K562 (cell line): ENCODE measurements around the gene SPATS1. TPM values are rescaled to one million over a fixed set of nuclear protein-coding genes. Genes with fewer than 3 reads are reported as not detected.

Source experiments
- ATAC-seq: fragments of 200-7000 bp; cut with Tn5 transposase; 3 replicates; pipeline ENCODE4 v1.9.1; 2020; ENCODE audit warnings: moderate library complexity
- BruUV-seq: library from RNA; stranded (reverse); fragments of 400-500 nt; replicated peaks from 2 replicates; lab custom pipeline; 2021; lab: Mats Ljungman, UMichigan
- CTCF ChIA-PET: fragments of 300-600 bp; formaldehyde crosslinking; extraction: SDS; loops from one replicate; lab custom pipeline; 2021; ENCODE audit warnings: low intra/inter-chr PET ratio; lab: Yijun Ruan, JAX
- POLR2A ChIA-PET: fragments of 300-600, 350-650 bp; sonication (Branson Sonifier 250); formaldehyde crosslinking; extraction: SDS; loops from one replicate; lab custom pipeline; 2021; ENCODE audit warnings: antibody characterized with exemption, inconsistent platforms; lab: Yijun Ruan, JAX
- DNase-seq, 4 experiments: peaks; one replicate each; pipeline versions ENCODE4 v3.0.0 to v3.0.0-alpha.2; 2011 to 2018; ENCODE audit warnings: low spot score in 3 of 4, mixed read lengths in 3 of 4; ENCODE audit errors: extremely low read depth in 1 of 4
- FAIRE-seq: peaks from 2 replicates; lab custom pipeline; 2011; peaks lifted over from hg19 to GRCh38; lab: Jason Lieb, UNC
- H2AFZ ChIP-seq: 2 replicates; pipeline ENCODE4 v1.6.0; 2011; ENCODE audit warnings: low read depth, low read length, control low read depth, inconsistent platforms
- H3K27ac ChIP-seq: fragments of 200-600 bp; 3 replicates; pipeline ENCODE4 v1.8.0; 2011; ENCODE audit warnings: low read depth, mild to moderate bottlenecking, control low read depth, inconsistent platforms, low read length, moderate library complexity, mixed read lengths; ENCODE audit errors: extremely low read depth
- H3K27me3 ChIP-seq, 2 experiments: fragments of 300-600 bp in 1 of 2; 2 replicates in 1 of 2; 3 replicates in 1 of 2; pipeline versions ENCODE4 v1.6.0 to v1.8.0; 2011; ENCODE audit warnings: inconsistent platforms in 2 of 2, low read length in 2 of 2, mild to moderate bottlenecking in 1 of 2, mixed read lengths in 1 of 2, moderate library complexity in 1 of 2; ENCODE audit not compliant: control insufficient read depth in 2 of 2, insufficient read depth in 2 of 2
- H3K36me3 ChIP-seq: fragments of 300-600 bp; 3 replicates; pipeline ENCODE4 v1.8.0; 2011; ENCODE audit warnings: mild to moderate bottlenecking, low read length, inconsistent platforms; ENCODE audit not compliant: control insufficient read depth, insufficient read depth
- H3K4me1 ChIP-seq, 2 experiments: fragments of 200-600 bp in 1 of 2; replicated peaks in 1 of 2; 2 replicates in 1 of 2; 3 replicates in 1 of 2; pipeline versions ENCODE4 v1.5.1 to v1.8.0; 2011; ENCODE audit warnings: inconsistent platforms in 2 of 2, low read length in 2 of 2, mild to moderate bottlenecking in 1 of 2, mixed read lengths in 1 of 2, moderate library complexity in 1 of 2; ENCODE audit not compliant: control insufficient read depth in 2 of 2, insufficient read depth in 2 of 2
- H3K4me2 ChIP-seq: 2 replicates; pipeline ENCODE4 v1.6.1; 2011; ENCODE audit warnings: low read length, control low read depth, inconsistent platforms, mixed read lengths; ENCODE audit not compliant: insufficient read depth
- H3K4me3 ChIP-seq: fragments of 200-600 bp; sonication (generic), shearing (Covaris generic); 2 replicates; pipeline ENCODE4 v1.5.1; 2016; ENCODE audit warnings: control low read depth, inconsistent platforms
- H3K79me2 ChIP-seq: fragments of 200-600 bp; 3 replicates; pipeline ENCODE4 v1.8.0; 2011; ENCODE audit warnings: low read length, inconsistent platforms; ENCODE audit not compliant: control insufficient read depth, insufficient read depth
- H3K9ac ChIP-seq, 2 experiments: 2 replicates each; pipeline versions ENCODE4 v1.6.0 to v1.6.1; 2011; ENCODE audit warnings: low read depth in 2 of 2, low read length in 2 of 2, control low read depth in 1 of 2, inconsistent platforms in 1 of 2, mild to moderate bottlenecking in 1 of 2, mixed read lengths in 1 of 2; ENCODE audit not compliant: insufficient read depth in 1 of 2
- H3K9me1 ChIP-seq: one replicate; pipeline ENCODE4 v1.6.0; 2011; ENCODE audit warnings: inconsistent platforms, mild to moderate bottlenecking, low read length, moderate library complexity; ENCODE audit not compliant: control insufficient read depth, insufficient read depth
- H3K9me3 ChIP-seq: replicated peaks from 2 replicates; pipeline ENCODE4 v1.5.1; 2011; ENCODE audit warnings: low read depth, low read length, inconsistent platforms; ENCODE audit not compliant: control insufficient read depth, insufficient read depth
- H4K20me1 ChIP-seq: replicated peaks from 2 replicates; pipeline ENCODE4 v1.6.1; 2011; ENCODE audit warnings: low read length, inconsistent platforms, mixed read lengths; ENCODE audit not compliant: control insufficient read depth, insufficient read depth
- ADNP ChIP-seq: fragments of 200-800 bp; sonication (Bioruptor generic); IDR thresholded peaks from 2 replicates; pipeline ENCODE4 v1.6.1; 2016; ENCODE audit warnings: missing genetic modification characterization, missing compliant biosample characterization
- BCLAF1 ChIP-seq, 2 experiments: fragments of 450-650 bp in 1 of 2; IDR thresholded peaks; 2 replicates each; pipeline ENCODE4 v1.6.1; 2011 to 2017; ENCODE audit warnings: low read depth in 2 of 2, antibody characterized with exemption in 1 of 2, borderline replicate concordance in 1 of 2, low read length in 1 of 2, mild to moderate bottlenecking in 1 of 2, mixed read lengths in 1 of 2; ENCODE audit not compliant: control insufficient read depth in 1 of 2
- DPF2 ChIP-seq: fragments of 450-650 bp; IDR thresholded peaks from 2 replicates; pipeline ENCODE4 v1.6.1; 2016
- E2F3 ChIP-seq: fragments of 250-450 bp; sonication (Bioruptor Pico); IDR thresholded peaks from 2 replicates; pipeline ENCODE4 v1.4.0; 2020; ENCODE audit warnings: mild to moderate bottlenecking
- ETS2 ChIP-seq: IDR thresholded peaks from 2 replicates; pipeline ENCODE4 v1.6.1; 2016; ENCODE audit warnings: borderline replicate concordance, missing genetic modification characterization, mild to moderate bottlenecking, moderate library complexity, missing compliant biosample characterization; ENCODE audit not compliant: poor library complexity, severe bottlenecking
- HNRNPK ChIP-seq: fragments of 200-400 bp; formaldehyde crosslinking; IDR thresholded peaks from one replicate; pipeline ENCODE4 v1.6.1; 2018; ENCODE audit warnings: mild to moderate bottlenecking, low read depth, low read length; ENCODE audit not compliant: poor library complexity, severe bottlenecking
- IRF9 ChIP-seq: fragments of 450-650 bp; IDR thresholded peaks from 2 replicates; pipeline ENCODE4 v1.6.1; 2016; ENCODE audit warnings: missing biosample characterization, missing genetic modification characterization
- MAX ChIP-seq: sonication (generic); formaldehyde crosslinking; IDR thresholded peaks from 2 replicates; pipeline ENCODE4 v1.9.0; 2022; ENCODE audit warnings: mild to moderate bottlenecking, missing genetic modification reagents
- MEIS2 ChIP-seq: fragments of 450-650 bp; IDR thresholded peaks from 2 replicates; pipeline ENCODE4 v1.6.1; 2014; ENCODE audit warnings: mild to moderate bottlenecking; ENCODE audit not compliant: partially characterized antibody
- PHF8 ChIP-seq: fragments of 200-600 bp; sonication (generic); IDR thresholded peaks from 2 replicates; pipeline ENCODE4 v1.6.1; 2012; ENCODE audit warnings: mixed run types, mild to moderate bottlenecking, inconsistent platforms, low read length, moderate library complexity, borderline replicate concordance
- POLR2H ChIP-seq: IDR thresholded peaks from 2 replicates; pipeline ENCODE4 v1.6.1; 2016; ENCODE audit warnings: missing genetic modification characterization, low read depth, mild to moderate bottlenecking, control low read depth, missing compliant biosample characterization, moderate library complexity
- RBM39 ChIP-seq: fragments of 200-400 bp; formaldehyde crosslinking; optimal IDR thresholded peaks from 2 replicates; pipeline ENCODE3; 2018; ENCODE audit warnings: low read depth, low read length
- RCOR1 ChIP-seq, 2 experiments: IDR thresholded peaks; 2 replicates each; pipeline ENCODE4 v1.6.1; 2012; ENCODE audit warnings: low read depth in 2 of 2, low read length in 2 of 2, borderline replicate concordance in 1 of 2, improper control_type of control experiment in 1 of 2
- TSC22D4 ChIP-seq: fragments of 450-650 bp; IDR thresholded peaks from 2 replicates; pipeline ENCODE4 v1.6.1; 2016; ENCODE audit warnings: missing genetic modification characterization, missing biosample characterization, control low read depth
- ZFP30 ChIP-seq: fragments of 250-450 bp; sonication (Bioruptor Pico); IDR thresholded peaks from 2 replicates; pipeline ENCODE4 v1.8.0; 2022; ENCODE audit warnings: moderate library complexity, mild to moderate bottlenecking, inconsistent platforms, borderline replicate concordance
- ZNF212 ChIP-seq: fragments of 450-650 bp; formaldehyde crosslinking; IDR thresholded peaks from 2 replicates; pipeline ENCODE4 v1.4.0; 2020; ENCODE audit warnings: mild to moderate bottlenecking
- ZNF347 ChIP-seq: fragments of 450-650 bp; formaldehyde crosslinking; IDR thresholded peaks from 2 replicates; pipeline ENCODE4 v1.4.0; 2020; ENCODE audit warnings: low read depth, mild to moderate bottlenecking, moderate library complexity
- WGBS: fragments of 100-300 bp; shearing (Covaris generic); methylation state at CpG from one replicate; pipeline ENCODE4 v1.1.6; 2016; ENCODE audit warnings: low coverage, mixed read lengths; ENCODE audit not compliant: insufficient coverage; ENCODE audit errors: missing lambda C conversion rate; 5-methylcytosine and 5-hydroxymethylcytosine counted together
- in situ Hi-C: fragments of 300-500 bp; cut with MboI; formaldehyde crosslinking; loops from 4 replicates; pipeline ENCODE4 v1.15.0; 2018; ENCODE audit warnings: inconsistent platforms, mixed read lengths
- intact Hi-C: fragments of 100-400 bp; cut with micrococcal nuclease; formaldehyde crosslinking; loops from 2 replicates; pipeline ENCODE4 v1.14.2; 2022
- polyA plus RNA-seq, 8 experiments: library from polyadenylated mRNA; depleted of rRNA in 4 of 8; stranded (reverse) in 5 of 8; unstranded in 3 of 8; fragments of >200 nt; fragmentation: Nextera tagmentation in 2 of 8; fragmentation: Illumina TruSeq in 1 of 8; extraction: Ambion mirVana in 2 of 8; extraction: Trizol in 1 of 8; gene quantifications; 2 replicates each; pipeline versions ENCODE4 v1.2.1 to v1.2.3, GENCODE V29; 2011 to 2014; ENCODE audit warnings: inconsistent platforms in 1 of 8, missing spikeins in 1 of 8
- total RNA-seq, 7 experiments: library from RNA; depleted of rRNA in 6 of 7; stranded (reverse); fragments of >200 nt in 6 of 7; fragmentation: Illumina TruSeq in 2 of 7; extraction: Trizol in 2 of 7; gene quantifications; 2 replicates each; pipeline versions ENCODE4 v1.2.1 to v1.2.3, GENCODE V29; 2011 to 2021; ENCODE audit warnings: low replicate concordance in 1 of 7

The SPATS1 gene
- total and polyA plus RNA-seq, 9 of the 15 experiments (the other 6 are each of a cell fraction or from before 2014, with no cell fraction given) = not detected

GRCh38 chr6:44341095-44341890 lies 1.2 kb upstream of the SPATS1 start:
- Histone ChIP-seq H3K79me2 (no peaks in the 10 kb centered on the region), H3K9ac (no peak overlapping the region), H3K9me1 (no peaks in the 10 kb centered on the region), H3K4me1 (peaks cover 5 to 11% of the 10 kb centered on the region in 2 experiments; a peak in 3 of 5 replicates), H3K9me3 (no peaks in the 10 kb centered on the region), H2AFZ (no peak overlapping the region), H3K27me3 (peaks cover 31 to 44% of the 10 kb centered on the region in 2 experiments; a peak in 4 of 5 replicates), H3K27ac (no peak overlapping the region), H4K20me1 (no peaks in the 10 kb centered on the region), H3K4me3 (no peak overlapping the region), H3K4me2 (no peak overlapping the region), H3K36me3 (no peaks in the 10 kb centered on the region)
- DNase-seq (no peak), FAIRE-seq (no peak), ATAC-seq (no peak)
- ChIA-PET POLR2A (interaction anchor here (0.6 to 1.3 kb wide), 4 partner anchors 9 to 357 kb away, joined by 4 to 5 read pairs (median 4); no protein-coding TSS in a partner anchor), CTCF (interaction anchor here (0.6 kb wide), 1 partner anchor 12 kb away, joined by 4 read pairs; no protein-coding TSS in a partner anchor)
- intact Hi-C loops (loop anchor here (5.0 kb wide), 1 partner anchor 116 kb away; no protein-coding TSS in a partner anchor), in situ Hi-C loops (loop anchor here (5.0 kb wide), 1 partner anchor 74 kb away; the partner anchor contains the start of gene NFKBIE)
- 7% methylated on average over 8 of the region's 8 CpGs for WGBS
- no TSS peak for BruUV-seq
- no peak for TF ChIP-seq ZNF347
- no peak for TF ChIP-seq ZFP30 (CRISPR knock-in tag)
- no peak for TF ChIP-seq TSC22D4 (tag)
- TF ChIP-seq MEIS2 = peak; percentile 77
- no peak for TF ChIP-seq ADNP
- no peak for TF ChIP-seq RBM39
- peak; percentile 40; the same call in 1 of the 2 replicates for TF ChIP-seq MAX
- no peak for TF ChIP-seq DPF2
- no peak for TF ChIP-seq ETS2 (tag)
- TF ChIP-seq E2F3 (CRISPR knock-in tag) = no peak
- TF ChIP-seq RCOR1 (IDR thresholded peaks at IDR 0.05; ENCODE audit: borderline replicate concordance in 1 of 2, low read depth in 2 of 2, low read length in 2 of 2) = no peak
- no peak for TF ChIP-seq HNRNPK
- no peak for TF ChIP-seq IRF9 (tag)
- no peak for TF ChIP-seq PHF8
- no peak for TF ChIP-seq BCLAF1 (IDR thresholded peaks at IDR 0.05; ENCODE audit: borderline replicate concordance in 1 of 2, control insufficient read depth in 1 of 2, low read depth in 2 of 2, low read length in 1 of 2)
- no peak for TF ChIP-seq POLR2H (tag)
- no peak for TF ChIP-seq ZNF212 (CRISPR knock-in tag)
